NB4 (cell line): ENCODE results near the gene KIF4A.

Experiments
- POLR2A ChIP-seq: IDR thresholded peaks from 2 replicates; pipeline ENCODE4 v1.6.1; 2011; ENCODE audit warnings: mild to moderate bottlenecking; ENCODE audit not compliant: insufficient read length; ENCODE audit errors: extremely low read depth
- TF ChIP-seq, protein P1 (sequence below): IDR thresholded peaks from one replicate; pipeline ENCODE4 v1.5.1; 2012; ENCODE audit warnings: low read depth, low read length

DNA sequence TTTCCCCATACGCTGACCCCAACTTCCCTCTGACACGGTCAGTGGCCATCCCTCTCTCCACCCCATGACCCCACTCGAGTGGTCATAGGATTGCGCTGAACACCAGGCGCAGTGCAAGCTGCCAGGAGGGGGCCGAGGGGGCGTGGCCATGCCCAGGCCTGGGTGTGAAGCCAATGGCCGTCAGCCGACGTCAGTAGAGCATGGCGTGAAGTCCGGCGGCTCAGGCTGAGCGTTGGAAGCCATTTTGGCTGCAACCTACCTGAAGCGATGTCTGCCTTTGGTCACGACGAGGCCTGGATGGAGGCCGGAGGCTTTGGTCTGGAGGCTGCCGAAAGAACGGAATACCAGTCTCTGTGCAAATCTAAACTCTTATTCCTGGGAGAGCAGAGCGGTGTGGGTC lies 8.0 kb upstream of the KIF4A start, which contains the start of gene RAB41:
- no peak for TF ChIP-seq POLR2A
- TF ChIP-seq, protein P1, sequence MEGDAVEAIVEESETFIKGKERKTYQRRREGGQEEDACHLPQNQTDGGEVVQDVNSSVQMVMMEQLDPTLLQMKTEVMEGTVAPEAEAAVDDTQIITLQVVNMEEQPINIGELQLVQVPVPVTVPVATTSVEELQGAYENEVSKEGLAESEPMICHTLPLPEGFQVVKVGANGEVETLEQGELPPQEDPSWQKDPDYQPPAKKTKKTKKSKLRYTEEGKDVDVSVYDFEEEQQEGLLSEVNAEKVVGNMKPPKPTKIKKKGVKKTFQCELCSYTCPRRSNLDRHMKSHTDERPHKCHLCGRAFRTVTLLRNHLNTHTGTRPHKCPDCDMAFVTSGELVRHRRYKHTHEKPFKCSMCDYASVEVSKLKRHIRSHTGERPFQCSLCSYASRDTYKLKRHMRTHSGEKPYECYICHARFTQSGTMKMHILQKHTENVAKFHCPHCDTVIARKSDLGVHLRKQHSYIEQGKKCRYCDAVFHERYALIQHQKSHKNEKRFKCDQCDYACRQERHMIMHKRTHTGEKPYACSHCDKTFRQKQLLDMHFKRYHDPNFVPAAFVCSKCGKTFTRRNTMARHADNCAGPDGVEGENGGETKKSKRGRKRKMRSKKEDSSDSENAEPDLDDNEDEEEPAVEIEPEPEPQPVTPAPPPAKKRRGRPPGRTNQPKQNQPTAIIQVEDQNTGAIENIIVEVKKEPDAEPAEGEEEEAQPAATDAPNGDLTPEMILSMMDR = no peak
